ENCODE data around the gene LRBA. TPM values are rescaled to one million over a fixed set of nuclear protein-coding genes. Genes with fewer than 3 reads are reported as not detected.
A peak's percentile ranks its signal among the peaks of the same experiment; 100 is the strongest.

The LRBA gene
- total and polyA plus RNA-seq, 9 of the 15 experiments (the other 6 are each of a cell fraction or from before 2014, with no cell fraction given), result 24.2 to 88.7 (median 59.7) TPM

GRCh38 chr4:150316332-150317205 is 698.5 kb downstream of the LRBA start (continued):
- no peak for TF ChIP-seq ZNF23 (CRISPR knock-in tag; IDR thresholded peaks at IDR 0.05)
- no peak for TF ChIP-seq ESRRA (IDR thresholded peaks at IDR 0.05; ENCODE audit: borderline replicate concordance, low read depth)
- no peak for TF ChIP-seq TARDBP (IDR thresholded peaks at IDR 0.05)
- TF ChIP-seq, protein P1, sequence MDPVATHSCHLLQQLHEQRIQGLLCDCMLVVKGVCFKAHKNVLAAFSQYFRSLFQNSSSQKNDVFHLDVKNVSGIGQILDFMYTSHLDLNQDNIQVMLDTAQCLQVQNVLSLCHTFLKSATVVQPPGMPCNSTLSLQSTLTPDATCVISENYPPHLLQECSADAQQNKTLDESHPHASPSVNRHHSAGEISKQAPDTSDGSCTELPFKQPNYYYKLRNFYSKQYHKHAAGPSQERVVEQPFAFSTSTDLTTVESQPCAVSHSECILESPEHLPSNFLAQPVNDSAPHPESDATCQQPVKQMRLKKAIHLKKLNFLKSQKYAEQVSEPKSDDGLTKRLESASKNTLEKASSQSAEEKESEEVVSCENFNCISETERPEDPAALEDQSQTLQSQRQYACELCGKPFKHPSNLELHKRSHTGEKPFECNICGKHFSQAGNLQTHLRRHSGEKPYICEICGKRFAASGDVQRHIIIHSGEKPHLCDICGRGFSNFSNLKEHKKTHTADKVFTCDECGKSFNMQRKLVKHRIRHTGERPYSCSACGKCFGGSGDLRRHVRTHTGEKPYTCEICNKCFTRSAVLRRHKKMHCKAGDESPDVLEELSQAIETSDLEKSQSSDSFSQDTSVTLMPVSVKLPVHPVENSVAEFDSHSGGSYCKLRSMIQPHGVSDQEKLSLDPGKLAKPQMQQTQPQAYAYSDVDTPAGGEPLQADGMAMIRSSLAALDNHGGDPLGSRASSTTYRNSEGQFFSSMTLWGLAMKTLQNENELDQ (CRISPR knock-in tag; IDR thresholded peaks at IDR 0.05; ENCODE audit: borderline replicate concordance), result no peak
- TF ChIP-seq EP400 (IDR thresholded peaks at IDR 0.05), result peak; percentile 59
- no peak for TF ChIP-seq TCF7 (IDR thresholded peaks at IDR 0.05; ENCODE audit: borderline replicate concordance)
- TF ChIP-seq ZFP1 (CRISPR knock-in tag; IDR thresholded peaks at IDR 0.05), result no peak
- TF ChIP-seq FUS (optimal IDR thresholded peaks at IDR 0.05; ENCODE audit: low read depth, low read length), result no peak
- no peak for TF ChIP-seq NR2C2 (CRISPR knock-in tag; IDR thresholded peaks at IDR 0.05)
- no peak for TF ChIP-seq NR2C2 (tag; IDR thresholded peaks at IDR 0.05)

Measured in K562 (cell line).